ENCODE measurements around the gene FBXL7.

The FBXL7 gene

DNA sequence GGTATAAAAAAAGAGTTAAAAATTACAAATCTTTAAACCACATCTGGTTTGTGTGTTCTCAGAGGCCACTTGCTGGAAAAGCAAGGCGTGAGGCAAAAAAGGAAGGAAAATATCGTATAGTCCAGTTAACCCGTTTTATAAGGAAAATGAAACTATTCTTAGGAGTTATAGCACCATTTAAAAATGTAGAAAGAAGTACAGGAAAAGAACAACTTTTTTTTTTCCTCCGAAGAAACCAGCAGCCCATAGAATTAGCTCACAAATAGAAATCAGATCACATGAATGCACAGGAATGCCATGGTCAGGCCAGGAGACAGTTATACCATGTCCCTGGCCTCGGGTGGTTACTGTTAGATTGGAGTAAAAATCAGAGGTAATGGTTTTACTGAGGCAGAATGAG lies 241.6 kb downstream of the FBXL7 start:
- ChIA-PET POLR2A (no interaction called here), CTCF (interaction anchor here (0.9 kb wide), 1 partner anchor 8 kb away, joined by 3 read pairs; no protein-coding TSS in a partner anchor)
- DNase-seq (ENCODE audit: extremely low spot score) = no peak
- TF ChIP-seq, protein P1, sequence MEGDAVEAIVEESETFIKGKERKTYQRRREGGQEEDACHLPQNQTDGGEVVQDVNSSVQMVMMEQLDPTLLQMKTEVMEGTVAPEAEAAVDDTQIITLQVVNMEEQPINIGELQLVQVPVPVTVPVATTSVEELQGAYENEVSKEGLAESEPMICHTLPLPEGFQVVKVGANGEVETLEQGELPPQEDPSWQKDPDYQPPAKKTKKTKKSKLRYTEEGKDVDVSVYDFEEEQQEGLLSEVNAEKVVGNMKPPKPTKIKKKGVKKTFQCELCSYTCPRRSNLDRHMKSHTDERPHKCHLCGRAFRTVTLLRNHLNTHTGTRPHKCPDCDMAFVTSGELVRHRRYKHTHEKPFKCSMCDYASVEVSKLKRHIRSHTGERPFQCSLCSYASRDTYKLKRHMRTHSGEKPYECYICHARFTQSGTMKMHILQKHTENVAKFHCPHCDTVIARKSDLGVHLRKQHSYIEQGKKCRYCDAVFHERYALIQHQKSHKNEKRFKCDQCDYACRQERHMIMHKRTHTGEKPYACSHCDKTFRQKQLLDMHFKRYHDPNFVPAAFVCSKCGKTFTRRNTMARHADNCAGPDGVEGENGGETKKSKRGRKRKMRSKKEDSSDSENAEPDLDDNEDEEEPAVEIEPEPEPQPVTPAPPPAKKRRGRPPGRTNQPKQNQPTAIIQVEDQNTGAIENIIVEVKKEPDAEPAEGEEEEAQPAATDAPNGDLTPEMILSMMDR (IDR thresholded peaks at IDR 0.05; ENCODE audit: control extremely low read depth, extremely low read depth, low read depth, missing control alignments) = no peak

DNA sequence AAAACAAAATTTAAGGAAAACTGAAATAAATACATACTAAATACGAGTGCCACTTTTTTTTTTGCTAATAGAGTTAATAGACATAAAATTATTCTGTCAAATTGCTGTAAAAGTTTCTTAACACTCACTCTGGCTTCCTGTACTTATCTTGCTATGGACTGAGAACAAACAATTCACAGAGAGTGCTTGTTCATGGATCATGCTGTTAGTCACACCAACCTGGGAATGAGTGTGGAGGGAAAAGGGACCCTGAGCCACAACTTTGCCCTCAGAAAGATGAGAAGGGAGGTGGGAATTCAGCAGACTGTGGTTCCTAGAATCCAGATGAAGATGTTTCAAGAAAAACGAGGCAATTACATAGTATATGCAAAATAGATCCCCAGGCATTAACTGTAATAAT lies 246.9 kb downstream of the FBXL7 start:
- TF ChIP-seq, protein P1 (IDR thresholded peaks at IDR 0.05; ENCODE audit: control extremely low read depth, extremely low read depth, low read depth, missing control alignments) = no peak
- POLR2A ChIA-PET = no interaction called here
- no peak for DNase-seq (ENCODE audit: extremely low spot score)
- CTCF ChIA-PET = no interaction called here

DNA sequence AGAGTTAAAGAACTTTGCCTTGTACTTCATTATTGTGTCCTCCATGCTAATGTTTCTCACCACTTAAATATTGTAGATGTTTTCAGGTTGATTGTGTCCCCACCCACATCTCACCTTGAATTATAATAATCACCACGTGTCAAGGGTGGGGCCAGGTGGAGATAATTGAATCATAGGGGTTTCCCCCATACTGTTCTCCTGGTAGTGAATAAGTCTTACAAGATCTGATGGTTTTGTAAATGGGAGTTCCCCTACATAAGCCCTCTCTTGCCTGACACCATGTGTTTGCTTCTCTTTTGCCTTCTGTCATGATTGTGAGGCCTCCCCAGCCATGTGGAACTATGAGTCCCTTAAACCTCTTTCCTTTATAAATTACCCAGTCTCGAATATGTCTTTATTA lies 248.3 kb downstream of the FBXL7 start:
- no peak for DNase-seq (ENCODE audit: extremely low spot score)
- TF ChIP-seq, protein P1 (IDR thresholded peaks at IDR 0.05; ENCODE audit: control extremely low read depth, extremely low read depth, low read depth, missing control alignments) = no peak
- ChIA-PET CTCF (no interaction called here), POLR2A (no interaction called here)

DNA sequence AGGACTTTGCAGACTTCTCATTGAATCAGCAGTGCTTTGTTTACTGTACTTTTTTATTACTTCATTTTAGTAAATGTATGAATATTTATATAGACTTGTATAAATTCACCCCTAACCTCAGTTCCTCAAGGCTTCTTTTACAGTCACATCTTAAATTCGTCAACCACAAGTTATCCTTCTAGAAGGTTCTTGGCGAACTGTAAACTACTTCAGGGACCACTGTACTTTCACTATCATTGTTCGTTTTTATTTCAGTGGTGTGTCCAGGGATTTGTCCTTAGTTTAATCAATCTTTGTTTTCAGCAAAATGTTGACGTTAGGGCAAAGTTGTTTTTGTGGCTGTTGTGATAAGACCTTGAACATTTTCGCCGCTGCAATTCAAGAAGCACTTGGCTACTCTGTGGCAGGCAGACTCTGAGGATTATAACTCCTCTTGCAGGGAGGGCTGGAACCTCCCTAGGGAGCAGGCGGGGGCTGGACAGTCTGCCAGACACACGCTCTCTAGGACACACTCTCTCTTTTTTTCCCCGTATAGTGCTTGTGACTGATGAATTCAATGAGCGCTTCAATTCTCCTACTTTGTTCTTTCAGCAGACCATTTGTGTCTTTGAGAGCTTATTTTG lies 252.8 kb downstream of the FBXL7 start:
- CTCF ChIA-PET = no interaction called here
- TF ChIP-seq, protein P1 (IDR thresholded peaks at IDR 0.05; ENCODE audit: control extremely low read depth, extremely low read depth, low read depth, missing control alignments) = no peak
- POLR2A ChIA-PET = no interaction called here
- no peak for DNase-seq (ENCODE audit: extremely low spot score)

DNA sequence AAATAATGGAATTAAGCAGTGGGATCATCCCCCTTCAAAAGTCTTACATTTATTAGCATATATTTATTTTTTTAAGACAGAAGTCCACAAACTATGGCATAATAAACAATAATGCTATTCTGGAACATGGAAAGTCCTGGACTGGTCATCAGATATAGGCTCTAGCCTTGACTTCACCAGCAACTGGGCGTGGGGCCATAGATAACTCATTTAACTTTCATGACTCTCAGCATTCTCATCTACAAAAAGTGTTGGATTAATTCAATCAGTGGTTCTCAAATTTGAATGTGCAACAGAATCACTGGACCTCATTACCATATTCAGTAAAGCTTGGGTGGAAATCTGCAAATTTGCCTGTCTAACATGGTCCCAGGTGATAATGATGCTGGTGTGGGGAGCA lies 253.8 kb downstream of the FBXL7 start:
- DNase-seq (ENCODE audit: extremely low spot score) = no peak
- TF ChIP-seq, protein P1 (IDR thresholded peaks at IDR 0.05; ENCODE audit: control extremely low read depth, extremely low read depth, low read depth, missing control alignments) = no peak
- POLR2A ChIA-PET = no interaction called here
- CTCF ChIA-PET = no interaction called here

DNA sequence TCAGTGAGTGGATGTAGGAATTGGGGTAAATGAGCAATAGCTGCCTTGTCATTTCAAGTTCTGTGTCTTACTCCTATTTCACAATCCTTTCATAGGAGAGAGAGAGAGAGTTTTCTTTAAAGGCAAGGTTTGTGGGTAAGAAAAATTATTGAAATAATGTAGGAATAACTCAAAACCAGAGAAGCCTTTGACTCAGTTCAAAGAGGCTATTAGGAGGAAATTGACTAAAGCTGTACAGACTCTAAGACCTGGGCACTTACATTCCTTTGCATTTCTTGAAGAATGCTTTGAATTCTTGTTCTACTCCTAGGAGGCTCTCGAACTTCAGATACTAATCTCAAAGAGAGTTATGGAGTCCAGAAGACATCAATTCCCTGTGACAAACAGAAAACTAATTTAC lies 257.1 kb downstream of the FBXL7 start:
- DNase-seq (ENCODE audit: extremely low spot score) = no peak
- CTCF ChIA-PET = no interaction called here
- POLR2A ChIA-PET = no interaction called here
- TF ChIP-seq, protein P1 (IDR thresholded peaks at IDR 0.05; ENCODE audit: control extremely low read depth, extremely low read depth, low read depth, missing control alignments) = no peak

DNA sequence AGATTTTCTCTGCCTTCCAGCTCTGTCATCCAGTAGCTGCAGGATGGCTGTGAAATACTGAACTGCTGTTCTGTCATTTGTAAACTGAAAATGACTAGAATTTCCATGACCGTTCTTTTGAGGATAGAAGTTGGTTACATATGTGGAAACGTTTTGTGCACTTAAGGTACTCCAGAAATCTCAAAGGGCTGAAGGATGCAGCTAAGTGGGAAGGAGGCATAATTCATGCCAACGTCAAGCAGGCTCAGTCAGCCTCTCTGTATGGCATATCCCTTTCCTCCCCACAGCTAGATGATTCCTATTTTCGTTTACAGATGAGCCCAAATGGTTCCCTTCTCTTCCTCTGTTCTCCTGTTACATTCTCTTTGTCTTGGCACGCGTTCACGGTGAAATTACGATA lies 257.6 kb downstream of the FBXL7 start:
- ChIA-PET CTCF (no interaction called here), POLR2A (no interaction called here)
- DNase-seq (ENCODE audit: extremely low spot score) = no peak
- TF ChIP-seq, protein P1 (IDR thresholded peaks at IDR 0.05; ENCODE audit: control extremely low read depth, extremely low read depth, low read depth, missing control alignments) = no peak
